Thyroid gland (tissue), 4 donors: ENCODE measurements around the gene FRMD8.

Experiments
- POLR2A ChIP-seq, 2 donors: fragments of 450-650 bp; IDR thresholded peaks; one replicate each; pipeline ENCODE4 v1.6.1; 2017; ENCODE audit warnings: antibody characterized with exemption in 2 of 2, mild to moderate bottlenecking in 2 of 2, moderate library complexity in 1 of 2
- TF ChIP-seq, protein P1 (sequence below), 6 experiments: fragments of 200-600 bp in 3 of 6; fragments of 450-650 bp in 3 of 6; sonication (generic) in 3 of 6; IDR thresholded peaks; one replicate each; pipeline ENCODE4 v1.5.1; 2016 to 2019; ENCODE audit warnings: antibody characterized with exemption in 6 of 6, mild to moderate bottlenecking in 2 of 6, inconsistent platforms in 1 of 6, moderate library complexity in 1 of 6

DNA sequence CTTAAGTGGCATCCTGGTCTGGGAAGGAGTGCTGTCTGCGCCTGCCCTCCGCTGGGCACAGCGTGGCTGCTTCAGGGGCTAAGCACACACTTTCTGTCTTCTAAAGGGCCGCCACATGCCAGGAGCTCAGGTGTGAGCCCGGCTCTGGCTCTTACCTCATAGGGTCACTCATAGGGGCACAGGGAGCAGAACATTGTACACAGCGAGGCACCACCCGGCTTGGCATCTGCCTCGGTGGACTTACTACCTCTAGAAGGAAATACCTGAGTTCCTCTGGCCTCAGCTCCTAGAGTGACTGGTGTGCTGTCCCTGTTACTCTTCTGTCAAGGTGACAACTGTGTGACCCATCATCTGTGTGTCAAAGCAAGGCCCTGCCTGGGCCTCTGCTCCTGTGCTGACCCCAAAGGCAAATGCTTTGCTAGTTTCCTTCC, 49.6 kb downstream of the FRMD8 start:
- TF ChIP-seq, protein P1, sequence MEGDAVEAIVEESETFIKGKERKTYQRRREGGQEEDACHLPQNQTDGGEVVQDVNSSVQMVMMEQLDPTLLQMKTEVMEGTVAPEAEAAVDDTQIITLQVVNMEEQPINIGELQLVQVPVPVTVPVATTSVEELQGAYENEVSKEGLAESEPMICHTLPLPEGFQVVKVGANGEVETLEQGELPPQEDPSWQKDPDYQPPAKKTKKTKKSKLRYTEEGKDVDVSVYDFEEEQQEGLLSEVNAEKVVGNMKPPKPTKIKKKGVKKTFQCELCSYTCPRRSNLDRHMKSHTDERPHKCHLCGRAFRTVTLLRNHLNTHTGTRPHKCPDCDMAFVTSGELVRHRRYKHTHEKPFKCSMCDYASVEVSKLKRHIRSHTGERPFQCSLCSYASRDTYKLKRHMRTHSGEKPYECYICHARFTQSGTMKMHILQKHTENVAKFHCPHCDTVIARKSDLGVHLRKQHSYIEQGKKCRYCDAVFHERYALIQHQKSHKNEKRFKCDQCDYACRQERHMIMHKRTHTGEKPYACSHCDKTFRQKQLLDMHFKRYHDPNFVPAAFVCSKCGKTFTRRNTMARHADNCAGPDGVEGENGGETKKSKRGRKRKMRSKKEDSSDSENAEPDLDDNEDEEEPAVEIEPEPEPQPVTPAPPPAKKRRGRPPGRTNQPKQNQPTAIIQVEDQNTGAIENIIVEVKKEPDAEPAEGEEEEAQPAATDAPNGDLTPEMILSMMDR (IDR thresholded peaks at IDR 0.05), result no peak
- no peak for TF ChIP-seq POLR2A (IDR thresholded peaks at IDR 0.05)
